HG03520 (cell line): ENCODE measurements around the gene TRPT1.
A peak's percentile ranks its signal among the peaks of the same experiment; 100 is the strongest.
"Not testable (repeated sequence)": the region's sequence is repeated elsewhere in the genome, so short reads cannot be mapped to it uniquely, and the experiment has no call there.

ENCODE experiments used
- ATAC-seq: cut with Tn5 transposase; IDR thresholded peaks from one replicate; pipeline ENCODE4 v1.9.1; 2021; ENCODE audit warnings: mild to moderate bottlenecking, moderate library complexity; ENCODE audit not compliant: unreplicated experiment

TRPT1 gene

DNA sequence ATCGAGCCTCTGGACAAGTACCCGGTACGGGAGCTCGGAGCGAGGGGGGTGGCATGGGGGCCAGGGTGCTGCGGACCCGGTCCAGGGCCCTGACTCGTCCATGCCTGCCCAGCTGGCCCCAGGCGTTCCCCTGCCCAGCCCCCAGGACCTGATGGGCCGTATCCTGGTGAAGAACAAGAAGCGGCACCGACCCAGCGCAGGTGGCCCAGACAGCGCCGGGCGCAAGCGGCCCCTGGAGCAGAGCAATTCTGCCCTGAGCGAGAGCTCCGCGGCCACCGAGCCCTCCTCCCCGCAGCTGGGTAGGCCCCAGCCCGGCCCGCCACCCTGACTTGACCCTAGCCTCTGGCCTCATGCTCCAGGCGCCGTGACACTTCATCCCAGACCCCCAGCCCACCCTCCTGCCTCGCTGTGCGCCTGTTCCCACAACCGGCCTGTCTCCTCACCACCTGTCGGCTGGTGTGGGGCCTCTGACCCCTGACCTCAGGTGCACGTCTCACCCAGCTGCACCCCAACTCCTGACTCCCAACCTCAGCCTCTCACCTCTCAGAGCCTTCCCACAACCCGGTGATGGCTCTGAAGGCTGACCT, 33.1 kb upstream of the TRPT1 start:
- no peak for ATAC-seq

DNA sequence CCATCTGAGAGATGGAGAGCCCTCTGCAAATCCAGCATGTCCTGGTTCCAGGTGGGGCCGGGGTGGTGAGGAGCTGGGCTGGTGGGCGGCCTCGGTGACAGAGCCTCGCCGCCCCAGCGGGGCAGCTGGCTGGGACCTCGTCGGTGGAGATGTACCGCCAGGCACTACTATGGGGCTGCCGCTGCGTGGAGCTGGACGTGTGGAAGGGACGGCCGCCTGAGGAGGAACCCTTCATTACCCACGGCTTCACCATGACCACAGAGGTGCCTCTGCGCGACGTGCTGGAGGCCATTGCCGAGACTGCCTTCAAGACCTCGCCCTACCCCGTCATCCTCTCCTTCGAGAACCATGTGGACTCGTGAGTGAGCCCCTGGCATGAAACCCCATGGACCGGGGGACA, 32.4 kb upstream of the TRPT1 start:
- no peak for ATAC-seq

DNA sequence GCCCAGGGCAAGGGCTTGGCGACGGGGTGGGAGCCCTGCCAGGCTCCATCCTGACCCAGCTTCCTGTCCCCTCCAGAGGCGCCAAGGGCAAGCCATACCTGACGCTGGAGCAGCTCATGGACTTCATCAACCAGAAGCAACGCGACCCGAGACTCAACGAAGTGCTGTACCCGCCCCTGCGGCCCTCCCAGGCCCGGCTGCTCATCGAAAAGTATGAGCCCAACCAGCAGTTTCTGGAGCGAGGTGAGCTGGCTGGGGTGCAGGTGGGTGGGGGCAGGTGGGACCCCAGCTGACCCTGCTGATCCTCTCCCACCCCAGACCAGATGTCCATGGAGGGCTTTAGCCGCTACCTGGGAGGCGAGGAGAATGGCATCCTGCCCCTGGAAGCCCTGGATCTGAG, 30.3 kb upstream of the TRPT1 start:
- ATAC-seq, result no peak

DNA sequence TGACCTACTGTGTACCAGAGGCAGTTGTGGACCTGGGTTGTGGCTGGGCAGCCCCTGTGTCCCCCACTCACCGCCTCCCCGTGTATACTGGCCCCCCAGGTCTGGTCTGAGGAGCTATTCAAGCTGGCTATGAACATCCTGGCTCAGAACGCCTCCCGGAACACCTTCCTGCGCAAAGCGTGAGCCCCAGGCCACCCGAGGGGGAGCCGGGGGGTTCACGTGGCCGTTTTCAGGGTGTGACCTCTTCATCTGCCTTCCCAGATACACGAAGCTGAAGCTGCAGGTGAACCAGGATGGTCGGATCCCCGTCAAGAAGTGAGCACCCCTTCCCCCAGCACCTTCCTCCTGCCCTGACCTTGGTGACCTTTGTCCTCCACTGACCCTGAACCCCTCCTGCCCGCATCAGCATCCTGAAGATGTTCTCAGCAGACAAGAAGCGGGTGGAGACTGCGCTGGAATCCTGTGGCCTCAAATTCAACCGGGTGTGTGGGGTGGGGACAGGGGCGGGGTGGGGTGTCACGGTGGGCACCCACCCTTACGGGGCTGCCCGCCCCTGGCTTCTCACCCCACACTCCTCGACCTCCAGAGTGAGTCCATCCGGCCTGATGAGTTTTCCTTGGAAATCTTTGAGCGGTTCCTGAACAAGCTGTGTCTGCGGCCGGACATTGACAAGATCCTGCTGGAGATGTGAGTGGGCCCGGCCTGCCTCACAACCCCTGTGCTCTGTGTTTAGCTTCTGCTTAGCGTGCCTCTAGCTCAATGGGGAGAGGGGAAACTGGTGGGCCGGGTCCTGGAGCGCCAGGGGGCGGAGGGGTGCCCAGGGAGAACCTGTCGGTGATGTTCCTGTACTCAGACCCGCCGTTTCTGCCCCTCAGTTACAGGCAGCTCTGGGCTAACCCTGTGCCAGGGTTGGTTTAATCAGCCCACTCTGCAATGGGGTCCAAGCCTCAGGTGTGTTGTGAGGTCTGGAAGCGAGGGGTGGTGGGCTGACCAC, 29.4 kb upstream of the TRPT1 start:
- ATAC-seq, result no peak

DNA sequence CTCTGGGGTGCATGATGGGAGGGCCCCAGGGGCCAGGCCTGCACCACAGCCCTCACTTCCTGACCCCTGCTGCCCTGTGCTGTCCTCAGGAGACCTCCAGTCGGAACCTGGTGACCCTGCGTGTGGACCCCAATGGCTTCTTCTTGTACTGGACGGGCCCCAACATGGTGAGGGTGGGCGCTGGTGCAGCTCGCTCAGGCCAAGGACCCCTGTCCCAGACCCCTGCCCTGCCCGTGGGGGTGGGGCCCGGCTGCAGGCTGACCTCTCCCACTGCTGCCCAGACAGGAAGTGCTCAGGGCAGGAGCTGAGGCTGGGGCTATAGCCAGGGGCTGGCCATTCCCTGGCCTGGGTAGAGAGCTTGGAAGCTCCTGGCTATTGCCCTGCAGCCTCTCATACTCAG, 28.3 kb upstream of the TRPT1 start:
- no peak for ATAC-seq

DNA sequence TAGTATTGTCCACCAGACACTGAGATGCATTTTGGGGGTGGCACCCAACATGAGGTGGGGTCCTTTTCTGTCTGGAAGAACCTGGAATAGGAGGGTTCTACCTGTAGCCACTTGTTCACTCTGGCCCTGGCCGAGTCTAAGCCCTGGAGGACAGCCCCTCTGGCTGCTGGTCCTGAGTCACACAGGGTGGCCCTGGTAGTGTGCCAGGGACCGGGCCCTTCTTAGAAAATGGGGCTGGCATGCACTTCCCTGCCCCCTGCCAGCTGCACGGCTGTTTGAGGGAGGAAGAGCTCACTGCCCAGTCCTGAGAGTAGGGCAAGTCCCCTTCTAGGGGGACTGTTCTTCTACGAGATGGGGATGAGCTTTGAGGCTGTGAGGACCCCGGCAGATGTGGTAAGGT, 27.5 kb upstream of the TRPT1 start:
- ATAC-seq, result no peak

DNA sequence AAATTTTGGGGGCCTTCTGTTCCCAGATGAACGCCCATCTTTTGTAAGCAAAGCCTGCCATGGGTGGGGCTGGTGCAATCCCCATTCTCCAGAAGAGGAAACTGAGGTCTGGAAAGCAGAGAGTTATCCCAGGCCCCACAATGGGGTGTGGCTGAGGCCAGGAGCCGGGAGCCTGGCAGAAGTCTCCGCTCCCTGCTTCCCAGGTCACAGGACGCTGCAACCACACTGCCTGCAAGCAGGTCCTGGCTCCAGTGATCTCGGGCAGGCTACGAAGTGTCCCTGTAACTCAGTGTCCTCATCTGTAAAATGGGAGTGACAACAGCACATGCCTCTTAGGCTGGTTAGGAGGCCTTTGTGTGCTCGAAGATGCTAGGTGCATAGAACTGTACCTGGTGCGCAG, 27.1 kb upstream of the TRPT1 start:
- no peak for ATAC-seq

DNA sequence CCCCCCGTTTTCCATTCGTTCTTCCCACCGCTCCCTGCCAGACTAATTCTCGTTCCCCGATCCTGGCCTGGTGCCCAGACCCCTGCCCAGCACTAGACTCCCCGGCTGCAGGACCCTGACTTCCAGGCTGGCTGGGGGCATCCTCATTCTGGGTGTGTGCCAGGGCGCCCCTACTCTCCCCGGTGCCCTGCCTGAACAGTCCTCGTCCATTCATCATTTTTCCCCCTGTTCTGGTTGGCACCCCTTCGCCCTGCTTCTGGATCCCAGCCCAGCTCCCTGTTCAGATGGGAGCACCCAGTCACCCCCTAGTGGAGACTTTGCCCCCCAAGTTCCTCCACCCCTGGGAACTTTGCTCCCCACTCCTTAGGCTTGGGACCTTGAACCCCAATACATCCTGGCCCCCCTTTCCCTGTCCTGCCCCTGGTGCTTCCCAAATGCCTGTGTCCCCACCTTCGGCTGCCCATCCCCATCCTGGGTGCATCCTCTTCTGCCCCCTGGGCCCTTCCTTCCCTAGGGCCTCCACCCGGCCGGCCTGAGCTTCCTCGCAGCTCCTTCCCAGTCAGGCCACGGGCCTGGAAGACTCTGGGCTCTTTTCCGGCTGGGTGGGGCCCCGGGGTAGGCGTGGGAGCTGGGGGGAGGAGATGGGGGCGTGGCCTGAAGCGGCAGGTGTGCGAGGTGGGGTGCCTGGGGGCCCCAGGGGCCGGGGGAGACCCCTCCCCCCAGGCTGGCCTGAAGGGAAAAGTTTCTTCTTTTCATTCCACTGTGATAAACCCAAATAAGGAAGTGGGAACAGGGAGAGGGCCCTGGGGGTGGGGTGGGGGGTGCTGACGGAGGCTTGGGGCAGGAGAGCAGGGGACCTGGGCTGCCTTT, 26.3 kb upstream of the TRPT1 start:
- ATAC-seq, result no peak

DNA sequence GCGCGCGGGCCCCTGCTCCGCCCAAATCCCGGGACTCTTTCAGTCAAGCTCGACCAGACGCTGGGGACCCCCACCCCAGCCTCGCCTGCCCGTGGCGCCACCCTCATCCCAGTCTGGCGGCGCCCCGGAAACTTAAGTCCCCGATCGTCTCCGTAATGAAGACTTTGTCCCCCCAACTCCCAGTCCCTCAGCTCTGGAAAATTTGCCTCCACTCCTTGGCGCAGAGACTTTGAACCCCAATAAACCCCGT, 25.7 kb upstream of the TRPT1 start:
- no peak for ATAC-seq

DNA sequence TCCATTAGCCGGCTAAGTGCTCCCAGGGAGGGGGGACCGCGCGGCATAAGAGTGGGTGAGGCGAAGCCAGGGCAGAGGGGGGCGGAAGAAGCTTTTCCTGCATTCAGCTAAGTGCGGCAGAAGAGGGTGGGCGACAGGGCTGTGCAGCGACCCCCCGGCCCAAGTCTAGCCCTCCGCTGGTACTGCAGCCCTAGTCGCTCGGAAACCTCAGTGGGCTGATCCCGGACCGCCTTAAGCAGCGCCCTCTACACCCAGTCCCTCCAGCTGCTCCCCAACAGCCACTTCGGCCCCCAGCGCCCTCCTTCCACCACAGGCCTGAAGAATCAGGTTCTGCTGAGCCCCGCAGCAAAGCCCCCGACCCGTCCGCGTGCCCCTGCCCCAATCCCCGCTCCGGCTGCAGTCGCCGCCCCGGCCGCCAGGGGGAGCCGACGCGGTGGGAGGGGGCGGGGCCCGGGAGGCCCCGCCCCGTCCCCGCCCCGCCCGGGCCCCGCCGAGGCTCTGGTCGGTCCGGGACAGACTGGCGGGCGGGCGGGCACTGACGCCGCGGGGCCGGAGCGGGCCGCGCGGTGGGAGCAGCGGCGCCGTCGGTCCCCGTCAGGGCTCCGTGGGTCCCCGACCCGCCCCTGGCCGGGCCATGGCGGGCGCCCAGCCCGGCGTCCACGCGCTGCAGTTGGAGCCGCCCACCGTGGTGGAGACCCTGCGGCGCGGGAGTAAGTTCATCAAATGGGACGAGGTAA, 25.2 kb upstream of the TRPT1 start, which contains the start of gene PLCB3:
TSS of gene PLCB3 (plus strand) at position 515 of the 737 bp plus-strand sequence. CDS start at position 635, 120 bp downstream.
- no peak for ATAC-seq

DNA sequence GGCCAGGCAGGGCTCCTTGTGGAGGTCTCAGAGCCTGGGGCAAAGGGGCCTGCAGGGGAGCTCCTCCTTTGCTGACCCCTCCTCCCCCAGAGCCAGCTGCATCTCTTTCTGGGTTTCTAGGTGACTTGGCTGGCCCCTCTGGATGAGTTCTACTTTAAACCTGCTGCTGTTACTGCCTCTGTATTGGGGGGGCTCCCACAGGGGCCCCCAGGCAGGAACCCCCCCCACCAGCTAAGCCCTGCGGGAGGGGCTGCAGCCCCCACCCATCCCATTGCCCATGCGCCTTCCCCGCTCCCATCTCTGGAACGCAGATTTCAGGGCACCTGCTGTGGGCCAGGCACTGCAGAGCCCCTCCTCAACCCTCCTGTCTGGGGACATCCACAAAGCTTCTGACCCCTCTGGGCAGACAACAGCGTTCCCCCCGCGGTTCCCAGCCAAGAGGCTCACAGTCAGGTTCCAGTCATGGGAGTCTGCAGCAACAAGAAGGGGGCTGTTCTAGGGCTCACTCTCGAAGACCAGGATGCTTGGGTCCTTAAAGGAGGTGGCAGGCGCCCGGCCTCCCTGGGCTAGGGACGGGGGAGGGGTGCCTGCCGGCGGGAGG, 24.5 kb upstream of the TRPT1 start:
- ATAC-seq, result no peak

DNA sequence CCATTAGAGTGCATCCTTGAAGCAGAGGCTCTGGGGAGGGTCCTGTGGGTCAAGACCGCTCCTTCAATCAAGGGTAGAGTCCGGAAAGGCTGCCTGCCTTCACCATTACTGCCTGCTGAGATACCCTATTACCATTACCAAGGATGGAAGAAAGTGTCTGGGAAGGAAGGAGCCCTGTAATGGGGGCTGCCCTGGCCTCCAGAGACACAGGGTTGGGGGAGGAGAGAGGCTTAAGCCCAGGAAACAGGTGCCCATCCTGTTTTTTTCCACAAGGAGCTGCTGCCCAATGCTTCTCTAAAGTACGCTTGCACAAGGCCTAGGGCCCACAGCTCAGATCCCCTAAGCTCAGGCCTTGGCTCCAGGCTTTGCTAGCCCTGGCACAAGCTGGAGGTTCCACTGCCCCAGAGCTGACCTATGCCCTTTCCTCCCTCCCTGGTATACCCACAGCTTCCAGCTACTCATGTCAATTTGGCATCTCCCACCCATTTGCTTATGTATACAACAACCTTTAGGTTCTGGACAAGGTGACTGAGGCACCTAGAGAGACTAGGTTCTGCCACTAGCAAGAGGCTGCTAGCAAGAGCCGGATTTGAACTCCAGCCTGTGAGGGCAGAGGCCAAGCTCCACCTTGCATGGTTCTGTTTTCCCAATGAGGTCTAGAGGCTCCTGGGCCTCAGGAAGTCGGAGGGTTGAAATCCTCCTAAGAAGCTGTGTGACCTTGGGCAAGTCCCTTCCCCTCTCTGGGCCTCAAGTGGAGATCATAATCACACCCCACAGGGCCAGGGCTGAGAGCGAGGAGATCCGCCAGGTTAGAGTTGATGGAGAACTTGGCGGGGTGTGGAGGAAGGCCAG, 23.8 kb upstream of the TRPT1 start:
- no peak for ATAC-seq

DNA sequence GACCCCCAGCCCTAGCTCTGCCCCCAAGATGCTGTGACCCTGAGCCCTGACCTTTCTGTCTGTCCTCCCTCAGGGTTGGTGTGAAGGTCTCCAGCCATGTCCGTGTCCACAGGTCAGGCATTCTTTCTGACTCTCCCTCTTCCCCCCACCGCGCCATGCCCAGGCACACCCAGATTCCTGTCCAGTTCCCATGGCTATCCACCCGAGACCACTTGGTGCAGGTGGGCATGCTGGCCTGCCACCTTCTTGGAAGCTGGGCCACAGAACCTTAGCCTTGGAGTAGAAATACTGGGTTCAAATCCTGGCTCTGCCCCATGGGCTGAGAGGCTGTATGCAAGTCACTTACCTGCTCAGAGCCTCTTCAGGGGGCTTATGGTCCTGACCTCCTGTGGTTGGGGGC, 23.1 kb upstream of the TRPT1 start:
- no peak for ATAC-seq

DNA sequence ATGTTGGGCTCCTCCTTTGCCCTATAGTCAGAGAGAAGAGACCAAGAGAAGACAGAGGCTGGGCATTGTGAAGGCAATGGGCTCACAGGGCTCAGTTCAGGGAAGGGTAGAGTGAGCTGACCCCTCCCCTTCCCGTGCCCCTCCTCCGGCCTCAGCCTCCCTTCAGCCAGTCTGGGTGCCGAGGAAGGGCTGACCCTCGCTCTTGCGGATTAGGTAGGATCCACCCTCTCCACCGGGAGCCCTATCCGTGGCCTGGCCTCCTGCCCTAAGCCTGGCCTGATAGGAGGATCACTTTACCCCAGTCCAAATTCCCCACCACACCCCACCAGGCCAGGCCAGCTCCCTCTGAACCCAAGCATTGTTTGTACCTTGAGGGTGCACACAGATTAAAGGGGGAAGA, 22.6 kb upstream of the TRPT1 start:
- no peak for ATAC-seq

DNA sequence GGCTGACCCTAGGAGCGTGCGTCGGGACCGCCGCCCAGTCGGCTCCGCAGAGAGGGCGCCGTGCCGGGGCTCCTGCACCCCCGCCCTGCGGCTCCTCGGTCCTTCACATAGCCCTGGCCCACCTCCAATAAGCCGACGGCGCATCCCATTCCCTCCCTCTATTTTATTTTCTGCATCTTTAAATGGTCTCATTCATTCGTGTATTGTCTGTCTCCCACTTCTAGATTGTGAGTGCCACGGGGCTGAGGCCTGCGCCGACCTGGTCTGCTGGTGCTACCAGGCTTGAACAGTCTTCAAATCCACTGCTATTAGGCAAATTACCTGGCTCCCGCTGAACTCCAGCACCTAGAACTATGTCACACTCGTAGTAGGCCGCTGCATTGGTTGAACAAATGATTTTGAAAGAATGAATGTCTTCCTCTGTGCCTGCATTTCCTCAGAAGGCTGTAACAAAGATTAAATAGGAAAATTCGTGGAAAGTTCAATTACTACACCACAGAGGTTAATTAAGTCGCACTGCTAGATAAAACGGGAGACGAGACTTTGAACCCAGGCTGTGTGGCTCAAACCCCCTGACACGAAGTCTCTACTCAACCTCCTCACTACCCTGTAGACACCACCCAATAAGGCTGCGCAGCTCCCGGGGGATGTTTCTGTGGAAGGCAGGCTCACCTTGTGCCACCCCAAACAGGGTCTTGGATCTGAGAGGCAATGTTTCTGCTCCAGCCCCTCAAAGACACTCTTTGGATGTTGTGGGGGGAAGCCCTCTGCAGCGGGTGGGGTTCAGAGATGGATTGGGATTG, 21.9 kb upstream of the TRPT1 start:
- ATAC-seq, result no peak

DNA sequence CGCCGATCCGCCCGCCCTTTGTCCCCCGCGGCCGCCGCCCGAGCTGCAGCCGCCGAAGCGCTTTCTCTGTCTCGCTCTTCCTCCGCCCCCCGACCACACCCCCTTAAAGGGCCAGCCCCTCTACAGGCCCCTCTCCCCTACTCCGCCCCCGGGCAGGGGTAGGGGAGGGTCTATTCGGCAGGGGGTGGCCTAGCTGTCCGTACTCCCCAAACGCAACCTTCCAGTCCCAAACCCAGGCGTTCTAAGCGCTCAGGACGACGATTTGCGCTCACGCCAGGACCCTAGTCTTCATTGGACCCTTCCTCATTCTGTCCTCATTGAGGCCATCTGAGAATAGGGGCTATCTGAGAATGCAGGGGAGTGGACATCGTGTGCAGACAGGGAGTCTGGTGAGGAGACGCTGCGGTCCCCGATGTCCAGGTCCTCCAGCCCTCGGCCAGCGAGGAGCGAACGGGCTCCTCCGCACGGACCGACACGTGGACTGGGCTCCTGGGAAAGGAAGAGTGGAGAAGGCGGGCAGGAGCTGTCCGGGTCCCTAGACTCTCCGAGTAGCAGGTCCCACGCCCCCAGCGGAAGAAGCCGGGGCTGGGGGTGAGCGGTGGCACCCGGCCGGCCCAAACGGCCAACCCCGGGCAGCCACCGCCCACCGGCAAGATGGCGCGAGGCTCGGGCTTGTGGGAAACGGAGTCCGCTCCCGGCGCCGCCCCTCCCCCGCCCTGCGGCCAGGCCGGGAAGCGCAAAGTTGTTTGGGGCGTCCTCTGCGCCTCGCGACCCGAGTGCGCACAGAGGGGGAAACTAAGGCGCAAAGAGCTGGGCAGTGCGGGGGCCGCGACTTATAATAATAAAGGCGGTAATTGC, 21.1 kb upstream of the TRPT1 start, which contains the start of gene PPP1R14B:
TSS of gene PPP1R14B (minus strand) at position 73 of the 858 bp plus-strand sequence. CDS start 270 bp downstream, outside the sequence.
- ATAC-seq, result peak; percentile 33

DNA sequence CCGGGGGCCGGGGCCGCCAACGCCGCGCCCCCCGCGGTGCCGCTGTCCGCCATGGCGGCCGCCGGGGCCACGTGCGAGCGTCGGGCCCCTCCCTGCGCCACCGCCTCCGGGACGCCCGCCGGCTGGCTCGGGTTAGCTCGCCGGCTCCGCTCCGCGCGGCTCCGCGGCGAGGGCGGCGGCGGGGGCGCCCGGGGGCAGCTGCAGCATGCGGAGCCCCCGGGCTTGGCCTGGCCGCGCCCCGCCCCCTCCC, 20.6 kb upstream of the TRPT1 start:
- not testable (repeated sequence) for ATAC-seq
